Raji (cell line): ENCODE results near the gene OLFML1.

ENCODE experiments used
- POLR2A ChIP-seq: IDR thresholded peaks from 2 replicates; pipeline ENCODE4 v1.6.1; 2011; ENCODE audit warnings: low read depth, low read length, control low read depth; ENCODE audit not compliant: insufficient read depth

The OLFML1 gene

GRCh38 chr11:7485186-7486097 lies at the start of gene OLFML1:
TSS of gene OLFML1 (plus strand) at chr11:7485506. CDS start at chr11:7485876, 370 bp downstream.
- no peak for TF ChIP-seq POLR2A

- no peak for TF ChIP-seq POLR2A
These were observed 49.2 kb upstream of the OLFML1 start for GRCh38 chr11:7436146-7436545.

GRCh38 chr11:7436657-7437056 lies 48.6 kb upstream of the OLFML1 start:
- no peak for TF ChIP-seq POLR2A

GRCh38 chr11:7437696-7438095 lies 47.6 kb upstream of the OLFML1 start:
- no peak for TF ChIP-seq POLR2A

- no peak for TF ChIP-seq POLR2A
These were observed 45.5 kb upstream of the OLFML1 start for GRCh38 chr11:7439746-7440320.

- TF ChIP-seq POLR2A: no peak
These were observed 42.6 kb upstream of the OLFML1 start for GRCh38 chr11:7442588-7443215.

- TF ChIP-seq POLR2A: no peak
These were observed 41.0 kb upstream of the OLFML1 start for GRCh38 chr11:7444091-7444981.

- no peak for TF ChIP-seq POLR2A
These were observed 39.7 kb upstream of the OLFML1 start for GRCh38 chr11:7445564-7445963.

GRCh38 chr11:7448201-7448600 lies 37.1 kb upstream of the OLFML1 start:
- no peak for TF ChIP-seq POLR2A

- no peak for TF ChIP-seq POLR2A
These were observed 36.0 kb upstream of the OLFML1 start for GRCh38 chr11:7449211-7449840.

- TF ChIP-seq POLR2A: no peak
These were observed 35.5 kb upstream of the OLFML1 start for GRCh38 chr11:7449841-7450214.

GRCh38 chr11:7450836-7451235 lies 34.5 kb upstream of the OLFML1 start:
- no peak for TF ChIP-seq POLR2A

GRCh38 chr11:7451520-7451919 lies 33.8 kb upstream of the OLFML1 start:
- no peak for TF ChIP-seq POLR2A

GRCh38 chr11:7451952-7452494 lies 33.3 kb upstream of the OLFML1 start:
- TF ChIP-seq POLR2A: no peak
